ENCODE results near the gene NACA2.
"Not testable (repeated sequence)": the region's sequence is repeated elsewhere in the genome, so short reads cannot be mapped to it uniquely, and the experiment has no call there.

The NACA2 gene

DNA sequence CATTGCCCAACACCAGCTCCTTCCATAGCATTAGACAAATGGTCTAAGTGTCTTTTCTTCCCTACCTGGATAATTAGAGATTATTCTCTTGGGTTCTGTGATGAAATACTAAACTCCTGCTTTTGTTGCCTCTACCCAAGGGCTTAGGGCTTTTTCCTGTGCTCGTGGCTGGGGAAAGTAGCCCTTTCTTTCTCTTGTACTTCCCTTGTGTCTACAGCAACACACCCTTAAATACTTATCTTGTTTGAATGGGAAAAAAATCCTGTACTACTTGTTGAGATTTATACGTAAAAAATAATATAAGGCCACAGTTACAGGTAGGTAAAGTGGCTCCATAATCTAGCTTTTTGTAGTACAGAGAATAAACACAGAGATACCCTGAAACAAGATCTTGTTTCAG is 7.0 kb upstream of the NACA2 start:
- no peak for DNase-seq

DNA sequence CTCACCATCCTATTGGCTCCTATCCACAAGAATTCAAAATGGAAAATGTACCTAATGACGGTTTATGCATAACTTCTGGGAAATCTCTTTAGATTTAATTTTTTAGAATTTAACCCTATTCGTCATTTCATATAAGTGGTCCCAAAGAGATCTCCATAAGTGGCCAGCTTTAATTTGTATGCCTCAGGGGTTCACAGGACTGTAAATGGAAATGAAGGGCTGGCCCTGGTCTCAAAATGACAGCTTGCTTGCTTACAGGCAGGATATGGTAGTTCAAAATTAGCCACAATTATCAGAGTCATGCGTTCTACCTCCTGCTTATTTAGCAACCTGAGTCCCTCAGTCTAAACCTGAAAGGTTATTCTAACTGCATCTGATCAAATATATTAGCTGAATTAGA is 6.6 kb upstream of the NACA2 start:
- no peak for DNase-seq

DNA sequence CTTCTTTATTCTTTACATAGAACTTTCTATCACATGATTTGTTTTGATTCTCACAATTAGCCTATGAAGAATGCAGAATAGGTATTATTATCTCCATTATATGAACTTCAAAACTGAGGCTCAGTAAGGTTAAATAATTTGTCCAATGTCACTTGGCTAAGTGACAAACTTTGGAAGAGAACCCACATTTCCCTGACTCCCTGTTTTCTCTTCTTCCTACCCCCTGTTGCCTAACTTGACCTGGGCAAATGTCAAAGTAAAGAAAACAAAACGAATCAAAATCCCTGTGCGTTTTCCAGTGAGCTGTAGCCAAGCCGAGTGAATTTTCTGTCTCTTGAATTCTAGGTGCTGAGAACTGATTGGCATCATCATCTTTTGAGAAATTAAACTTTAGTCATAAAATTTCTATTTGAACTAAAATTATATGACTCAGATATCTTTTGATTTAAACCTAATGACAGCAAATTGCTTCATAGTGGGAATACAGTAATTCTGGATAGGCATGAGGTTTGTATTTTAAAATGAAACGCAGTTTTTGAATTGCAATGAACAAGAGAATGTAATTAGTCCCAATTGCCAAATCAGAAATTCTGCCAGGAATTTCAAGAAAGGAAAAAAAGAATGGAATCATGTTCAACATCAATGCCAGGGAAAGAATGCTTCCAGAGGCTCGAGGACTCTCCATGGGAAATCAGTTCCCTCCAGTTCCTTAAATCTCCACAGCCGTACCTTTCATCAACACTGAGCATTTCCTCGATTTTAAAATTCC is 4.6 kb upstream of the NACA2 start:
- DNase-seq: no peak

DNA sequence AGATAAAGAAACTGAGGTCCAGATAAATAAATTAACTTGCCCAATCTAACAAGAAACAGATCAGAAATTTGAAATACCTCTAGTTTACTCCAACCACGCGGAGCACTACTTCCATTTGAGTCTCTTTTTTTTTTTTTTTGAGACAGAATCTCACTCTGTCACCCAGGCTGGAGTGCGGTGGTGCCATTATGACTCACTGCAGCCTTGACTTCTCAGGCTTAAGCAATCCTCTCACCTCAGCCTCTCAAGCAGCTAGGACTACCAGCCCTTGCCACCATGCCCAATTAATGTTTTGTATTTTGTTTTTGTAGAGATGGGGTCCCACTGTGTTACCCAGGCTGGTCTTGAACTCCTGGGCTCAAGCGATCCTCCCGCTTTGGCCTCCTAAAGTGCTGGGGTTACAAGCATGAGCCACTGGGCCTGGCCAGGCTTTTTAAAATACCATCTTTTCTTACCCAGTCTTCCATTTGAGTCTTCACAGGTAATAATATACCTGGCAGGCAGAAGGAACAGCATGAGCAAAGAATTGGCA is 3.3 kb upstream of the NACA2 start:
- DNase-seq: no peak

DNA sequence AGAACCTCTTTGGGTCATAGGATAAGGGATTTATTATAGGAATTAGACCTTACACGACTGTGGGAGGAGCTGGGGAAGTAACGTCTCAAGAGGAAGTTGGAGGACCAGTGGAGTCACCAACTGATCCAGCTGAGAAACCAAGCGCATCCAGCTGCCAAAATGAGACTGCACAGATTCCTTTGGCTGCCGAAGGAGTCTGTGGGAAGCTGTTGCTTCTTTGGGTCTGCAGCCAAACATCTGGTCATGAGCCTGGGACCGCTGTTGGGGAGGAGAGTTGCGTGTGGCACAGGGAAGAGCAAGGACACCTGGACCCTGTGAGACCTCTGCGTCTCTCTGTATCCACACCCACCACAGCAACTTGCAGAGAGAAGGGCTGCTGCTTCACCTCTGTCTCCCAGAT is 2.4 kb upstream of the NACA2 start:
- DNase-seq: no peak

DNA sequence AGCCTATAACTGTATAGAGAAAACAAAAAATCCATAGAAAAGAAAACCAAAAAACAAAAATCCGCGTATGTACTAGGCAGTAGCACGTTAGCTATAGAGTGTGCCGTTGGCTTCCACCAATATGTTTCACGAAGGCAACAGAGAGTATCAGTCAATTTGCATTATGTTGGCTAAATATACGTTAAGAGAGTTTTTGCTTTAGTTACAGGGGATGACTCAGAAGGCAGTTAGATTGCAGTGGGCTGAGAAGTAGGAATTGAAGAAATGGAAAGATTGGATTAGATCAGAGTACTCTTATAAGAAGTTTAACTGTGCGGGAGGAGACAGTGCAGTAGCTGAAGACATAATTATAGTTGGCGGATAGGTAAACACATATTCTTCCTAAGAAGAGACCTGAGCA is 911 bp upstream of the NACA2 start:
- no peak for DNase-seq

DNA sequence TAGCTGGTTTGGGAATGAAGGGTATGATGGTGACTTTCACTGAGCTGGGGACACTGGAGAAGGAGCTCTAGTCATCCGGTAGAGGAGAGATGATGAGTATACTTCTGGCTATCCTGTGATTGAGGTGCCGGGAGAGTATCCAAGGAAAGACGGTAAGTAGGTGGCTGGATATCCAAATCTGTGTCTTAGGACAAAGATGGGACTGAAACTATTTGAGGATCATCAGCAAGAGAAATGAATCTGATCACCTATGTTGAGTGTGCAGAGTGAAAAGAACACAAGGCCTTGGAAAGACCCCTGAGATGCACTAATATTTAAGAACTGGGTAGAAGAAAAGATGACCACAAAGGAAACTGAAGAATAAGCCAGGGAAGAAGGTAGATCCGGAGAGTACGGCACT is 1.0 kb downstream of the NACA2 start:
- no peak for DNase-seq

DNA sequence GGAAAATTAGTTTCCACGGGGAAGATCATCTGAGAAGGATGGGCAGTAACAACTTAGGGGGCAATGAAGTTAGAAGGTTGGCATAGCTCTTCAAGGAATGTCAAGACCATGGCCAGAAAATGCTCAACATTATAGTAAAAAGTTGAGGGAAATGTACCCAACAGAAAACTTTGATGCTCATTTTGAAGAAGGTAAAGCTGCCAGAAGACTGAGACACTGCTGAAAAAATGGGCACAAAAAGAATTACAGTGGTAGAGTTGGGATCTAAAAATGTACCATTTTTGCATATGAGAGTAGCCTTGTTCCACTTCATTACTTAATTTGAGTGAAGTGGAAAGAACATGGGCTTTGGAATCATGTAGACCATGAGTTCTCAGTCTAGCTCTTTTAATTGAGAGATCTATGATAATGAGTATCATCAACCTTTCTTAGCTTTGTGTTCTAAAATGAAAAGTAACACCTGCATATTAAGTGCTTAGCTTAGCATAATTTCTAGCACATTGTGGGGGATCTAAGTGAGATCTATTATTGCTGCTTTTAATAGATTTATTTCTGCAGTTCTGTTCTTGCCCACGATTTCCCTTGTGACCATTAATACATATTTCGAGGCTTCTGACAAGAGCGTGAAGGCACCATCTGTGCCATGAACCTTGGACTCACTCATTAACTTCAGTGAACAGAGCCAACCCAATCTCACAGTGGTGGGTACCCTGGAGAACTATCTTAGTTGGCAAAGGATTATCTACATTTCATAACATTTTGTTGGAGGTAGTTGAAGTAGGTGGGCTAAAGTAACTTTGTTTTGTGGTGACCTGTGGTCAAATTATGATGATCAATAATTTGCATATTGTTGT is 3.0 kb downstream of the NACA2 start:
- no peak for DNase-seq

DNA sequence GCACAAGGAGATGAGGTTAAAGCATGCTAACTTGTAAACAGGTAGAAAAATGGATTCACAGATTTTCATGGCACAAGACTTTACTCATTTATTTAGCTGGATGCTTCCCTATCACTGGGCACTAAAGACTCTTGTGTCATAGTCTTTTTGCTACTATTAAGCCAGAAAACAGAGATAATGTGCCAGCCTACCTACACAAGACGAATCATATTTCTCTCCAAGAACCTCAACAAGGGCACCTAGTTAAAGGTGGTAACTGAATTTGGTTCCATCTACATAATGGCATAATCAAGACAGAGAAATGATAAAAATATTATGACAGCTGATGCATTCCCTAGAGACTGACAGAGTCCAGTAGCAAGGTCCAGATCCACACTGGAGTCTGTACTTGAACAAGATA is 3.8 kb downstream of the NACA2 start:
- no peak for DNase-seq

DNA sequence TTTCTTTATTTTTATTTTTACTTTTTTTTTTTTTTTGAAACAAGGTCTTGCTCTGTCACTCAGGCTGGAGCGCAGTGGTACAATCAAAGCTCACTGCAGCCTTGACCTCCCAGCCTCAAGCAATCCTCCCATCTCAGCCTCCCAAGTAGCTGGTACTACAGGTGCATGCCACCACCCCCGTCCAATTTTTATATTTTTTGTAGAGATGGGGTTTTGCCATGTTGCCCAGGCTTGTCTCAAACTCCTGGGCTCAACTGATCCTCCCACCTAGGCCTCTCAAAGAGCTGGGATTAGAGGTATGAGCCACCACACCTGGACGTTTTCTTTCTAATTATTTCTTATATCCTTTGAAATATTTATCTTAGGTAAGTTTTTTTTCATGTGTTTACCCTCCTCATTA is 4.4 kb downstream of the NACA2 start:
- not testable (repeated sequence) for DNase-seq

DNA sequence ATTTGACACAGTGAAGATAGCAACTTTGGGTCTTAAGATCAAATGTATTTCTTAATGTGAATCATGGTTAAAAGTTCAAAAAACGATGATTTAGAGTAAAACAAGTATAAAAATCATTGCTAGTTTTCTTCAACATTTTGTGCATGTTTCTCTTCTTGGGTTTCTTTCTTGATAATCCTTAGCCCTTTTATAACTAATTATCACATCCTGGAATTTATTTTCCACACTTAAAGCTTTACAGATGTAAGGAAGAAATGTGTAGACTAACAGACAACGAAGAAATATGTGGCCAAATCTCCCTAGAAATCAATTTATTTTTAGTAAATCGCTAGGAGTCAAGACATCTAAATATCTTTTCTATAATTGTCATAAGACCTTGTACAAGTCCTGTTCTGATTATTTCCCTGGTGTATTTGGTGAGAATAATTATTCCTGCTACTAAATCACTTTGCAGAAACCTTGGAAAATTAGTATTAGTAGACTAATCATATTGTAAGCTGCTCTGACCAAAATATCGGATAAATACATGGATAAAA is 4.9 kb downstream of the NACA2 start:
- no peak for DNase-seq

DNA sequence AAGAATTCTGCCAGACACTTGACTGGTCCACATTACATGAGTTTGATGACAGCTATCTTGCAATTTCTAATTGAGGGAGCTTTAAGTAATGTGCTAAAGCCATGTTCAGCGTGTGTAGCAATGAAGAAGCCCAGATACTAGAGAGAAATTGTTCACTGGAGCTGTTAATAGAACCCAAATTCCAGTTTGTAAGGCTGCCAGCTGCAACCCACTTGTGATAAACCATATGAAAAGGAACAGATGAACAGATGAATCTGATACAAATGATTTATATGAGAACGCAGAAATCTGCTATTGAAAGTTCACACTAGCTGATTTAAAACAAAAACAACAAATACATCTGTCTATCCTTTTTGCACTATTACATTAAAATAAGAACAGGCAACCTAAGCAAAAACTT is 6.2 kb downstream of the NACA2 start:
- DNase-seq: no peak

DNA sequence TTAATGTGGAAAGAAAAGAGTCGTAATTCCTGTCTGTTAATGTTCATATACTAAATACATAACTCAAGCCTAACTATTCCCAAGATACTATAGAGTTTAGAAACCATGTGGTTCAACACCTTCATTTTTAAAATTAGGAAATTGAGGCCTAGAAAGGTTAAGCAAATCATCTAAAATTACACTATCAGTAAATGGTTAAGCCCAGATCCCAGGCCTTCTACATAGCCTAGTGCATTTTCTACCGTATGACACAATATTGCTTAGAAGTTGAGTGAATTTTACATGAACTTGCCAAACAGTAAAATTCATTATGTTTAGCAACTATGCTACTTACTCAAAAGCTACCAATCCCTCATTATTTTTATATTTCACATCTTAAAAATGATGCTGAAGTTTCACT is 6.8 kb downstream of the NACA2 start:
- DNase-seq: no peak

DNA sequence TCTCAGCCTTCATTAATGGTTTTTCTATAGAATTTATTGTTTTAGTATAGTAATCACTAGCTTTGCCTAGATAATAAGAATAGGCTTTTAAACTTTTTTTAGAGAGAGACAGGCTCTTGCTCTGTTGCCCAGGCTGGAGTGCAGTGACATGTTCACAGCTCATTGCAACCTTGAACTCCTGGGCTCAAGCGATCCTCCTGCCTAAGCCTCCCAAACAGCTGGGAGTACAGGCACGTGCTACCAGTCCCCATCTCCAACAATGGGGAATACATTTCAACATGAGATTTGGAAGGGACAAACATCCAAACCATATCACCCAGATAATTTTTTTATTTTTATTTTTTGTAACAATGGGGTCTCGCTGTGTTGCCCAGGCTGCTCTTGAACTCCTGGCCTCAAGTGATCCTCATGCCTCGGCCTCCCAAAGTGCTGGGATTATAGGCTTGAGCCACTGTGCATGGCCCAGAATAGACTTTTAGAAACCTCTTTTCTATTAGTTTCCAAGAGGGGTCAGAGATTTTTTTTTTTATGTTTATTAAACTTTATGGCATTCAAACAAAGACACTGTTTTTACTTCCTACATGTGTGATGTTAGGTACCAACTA is 7.3 kb downstream of the NACA2 start:
- DNase-seq: no peak

DNA sequence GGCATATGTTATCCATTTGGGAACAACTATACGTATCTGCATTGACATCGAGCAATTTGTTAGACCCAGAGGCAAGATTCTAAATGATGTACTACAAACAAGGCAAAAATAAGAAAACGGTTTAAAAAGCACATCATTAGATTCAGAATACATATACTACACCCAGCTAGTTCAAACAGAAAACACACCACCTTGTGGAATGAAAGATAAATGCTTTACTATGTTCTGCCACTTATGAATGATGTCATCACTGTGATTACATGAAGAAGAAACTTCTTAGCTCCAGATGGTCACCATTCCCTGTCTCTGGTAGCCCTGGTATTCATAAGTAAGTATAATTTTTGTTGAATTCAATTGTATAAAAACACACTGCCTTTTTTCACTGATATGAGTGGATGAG is 7.8 kb downstream of the NACA2 start:
- no peak for DNase-seq

DNA sequence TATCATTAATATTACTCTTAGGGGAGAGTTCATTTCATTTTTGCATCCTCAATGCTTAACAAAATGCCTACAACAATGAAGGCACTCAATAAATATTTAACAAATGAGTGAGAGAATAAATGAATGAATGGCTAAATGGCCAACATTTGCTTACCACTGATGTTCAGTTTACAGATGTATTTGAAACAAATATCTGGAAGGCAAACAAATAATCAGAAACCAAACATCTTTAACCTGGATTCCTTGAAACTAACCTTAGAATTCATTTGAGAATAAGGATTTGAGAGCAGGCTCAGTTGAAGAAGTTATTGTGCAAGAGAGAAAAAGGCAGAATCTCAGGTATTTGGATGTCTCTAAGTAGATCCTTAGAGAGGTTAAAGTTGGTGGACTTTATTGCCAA is 8.4 kb downstream of the NACA2 start:
- DNase-seq: no peak

DNA sequence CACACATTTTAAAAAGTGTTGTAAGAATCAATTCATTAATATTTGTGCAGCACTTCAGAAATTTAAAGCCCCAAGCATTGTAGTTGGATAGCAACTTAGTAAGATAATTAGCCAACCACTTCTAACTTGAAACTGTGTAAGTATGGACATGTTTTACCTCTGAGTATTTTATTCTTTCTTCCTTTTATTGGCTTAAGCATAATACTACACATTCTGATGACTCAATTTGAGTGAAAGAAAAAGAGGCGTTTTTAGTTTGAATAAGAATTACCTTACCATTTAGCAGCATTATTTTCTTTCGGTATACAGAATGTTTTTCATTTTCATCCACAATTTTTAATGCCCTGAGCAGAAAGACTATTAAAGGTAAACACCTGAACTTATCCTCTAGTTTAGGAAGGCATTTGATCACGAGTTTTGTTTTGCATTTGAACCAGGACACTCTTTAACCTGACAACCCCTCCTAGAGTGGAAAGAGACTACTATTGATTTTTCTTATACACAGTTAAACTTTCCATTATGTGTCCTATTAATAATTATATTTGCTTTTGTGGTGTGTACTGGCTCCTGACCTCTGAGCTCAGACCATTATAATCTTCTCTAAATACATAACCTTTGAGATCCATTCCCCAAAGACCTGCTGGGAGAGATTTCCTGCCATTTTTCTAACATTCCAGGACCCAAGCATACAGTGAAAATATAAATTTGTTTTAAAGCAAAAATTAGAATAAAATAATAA is 9.2 kb downstream of the NACA2 start:
- no peak for DNase-seq

DNA sequence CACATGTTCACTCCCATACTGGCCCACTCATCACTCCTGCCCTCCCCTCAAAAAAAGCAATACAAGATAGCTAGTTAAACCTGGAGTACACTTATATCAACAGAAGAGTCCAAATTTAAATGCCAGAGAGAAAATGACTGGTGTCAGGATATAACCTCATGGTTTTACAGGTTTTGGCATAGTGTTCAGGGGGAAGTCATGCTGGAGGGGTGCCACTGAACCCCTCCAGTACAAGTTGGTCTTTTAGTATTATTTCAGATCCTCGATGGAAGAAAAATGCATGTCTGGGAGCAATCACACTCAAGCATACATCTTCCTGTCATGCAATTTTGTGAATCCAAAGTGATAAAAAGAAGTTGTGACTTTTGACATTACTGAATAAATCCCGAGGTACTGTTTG is 10.5 kb downstream of the NACA2 start:
- DNase-seq: no peak

DNA sequence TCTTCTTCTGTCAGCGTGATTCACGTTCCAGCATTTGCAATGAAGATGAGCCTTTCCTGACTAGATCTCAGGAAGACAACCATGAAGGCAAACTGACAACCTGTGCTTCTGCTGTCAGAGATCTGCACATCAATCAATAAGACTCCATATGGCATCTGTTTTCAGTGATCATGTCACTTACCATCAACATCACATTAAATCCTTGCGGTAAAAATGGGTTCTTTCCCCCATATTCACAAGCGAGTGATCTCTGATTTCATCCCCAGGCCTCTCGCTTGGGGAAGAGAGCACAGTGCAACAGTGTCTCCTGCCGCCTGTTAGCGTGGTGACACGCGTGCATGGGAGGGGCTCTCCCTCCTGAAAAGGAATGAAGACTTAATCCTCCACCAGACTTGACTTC is 11.1 kb downstream of the NACA2 start:
- DNase-seq: no peak

DNA sequence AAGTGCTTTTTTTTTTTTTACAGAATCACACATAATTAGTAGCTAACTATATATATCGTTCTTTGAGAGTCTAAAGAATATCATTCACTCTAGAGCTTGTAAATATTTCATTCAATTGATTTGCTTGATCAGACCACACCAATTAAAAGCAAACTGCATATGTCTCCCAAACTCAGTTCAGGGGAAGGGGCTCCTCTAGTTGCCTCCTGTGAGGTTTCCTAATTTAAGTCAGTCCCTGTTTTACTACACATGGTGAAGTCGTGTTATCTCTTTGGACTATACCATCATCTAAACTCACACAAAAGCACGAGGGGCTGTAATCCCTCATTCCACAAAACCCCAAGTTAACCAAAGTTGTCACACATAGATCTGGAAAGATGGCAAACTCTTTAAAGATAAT is 11.7 kb downstream of the NACA2 start:
- no peak for DNase-seq

DNA sequence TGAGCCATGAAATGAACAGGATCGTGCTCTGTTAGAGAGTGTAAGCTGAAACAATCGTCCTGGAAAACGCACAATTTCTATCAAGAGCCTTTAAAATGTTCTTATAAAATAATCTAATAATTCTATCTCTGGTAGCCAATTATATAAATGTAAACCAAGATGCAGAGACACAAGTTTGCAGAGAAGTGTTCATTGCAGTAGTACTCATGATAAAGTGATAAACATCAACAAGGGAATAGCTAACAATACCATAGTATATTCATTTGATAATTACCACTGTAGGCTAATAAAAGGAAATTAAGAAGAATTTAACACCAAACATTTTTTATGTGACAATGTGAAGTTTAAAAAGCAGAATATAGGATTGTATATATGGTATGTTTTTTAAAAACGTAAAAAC is 12.4 kb downstream of the NACA2 start:
- DNase-seq: no peak

DNA sequence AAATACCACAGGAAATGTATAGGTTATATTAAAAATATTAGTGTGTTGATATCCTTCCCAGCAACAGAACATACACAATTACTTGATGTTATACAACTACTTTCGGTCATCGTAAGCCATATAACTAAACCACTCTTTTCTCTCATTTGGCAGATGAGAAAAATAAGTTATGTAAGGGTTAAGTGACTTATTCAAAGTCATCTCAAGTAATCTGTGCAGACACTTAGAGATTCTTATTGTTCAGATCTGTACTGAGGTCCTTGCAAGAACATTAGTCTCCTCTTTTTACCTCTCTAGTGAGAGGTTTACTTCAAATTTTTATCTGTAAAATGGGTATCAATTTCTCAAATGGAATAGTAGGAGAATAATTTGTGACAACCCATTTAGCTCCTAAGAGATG is 15.0 kb downstream of the NACA2 start:
- DNase-seq: no peak
